ENCODE results near the gene KRTAP4-8. TPM values are rescaled to one million over a fixed set of nuclear protein-coding genes. Genes with fewer than 3 reads are reported as not detected.
"Not testable (repeated sequence)": the region's sequence is repeated elsewhere in the genome, so short reads cannot be mapped to it uniquely, and the experiment has no call there.

Gene KRTAP4-8
- total RNA-seq, 1 donor from 2014 or later: not detected

DNA sequence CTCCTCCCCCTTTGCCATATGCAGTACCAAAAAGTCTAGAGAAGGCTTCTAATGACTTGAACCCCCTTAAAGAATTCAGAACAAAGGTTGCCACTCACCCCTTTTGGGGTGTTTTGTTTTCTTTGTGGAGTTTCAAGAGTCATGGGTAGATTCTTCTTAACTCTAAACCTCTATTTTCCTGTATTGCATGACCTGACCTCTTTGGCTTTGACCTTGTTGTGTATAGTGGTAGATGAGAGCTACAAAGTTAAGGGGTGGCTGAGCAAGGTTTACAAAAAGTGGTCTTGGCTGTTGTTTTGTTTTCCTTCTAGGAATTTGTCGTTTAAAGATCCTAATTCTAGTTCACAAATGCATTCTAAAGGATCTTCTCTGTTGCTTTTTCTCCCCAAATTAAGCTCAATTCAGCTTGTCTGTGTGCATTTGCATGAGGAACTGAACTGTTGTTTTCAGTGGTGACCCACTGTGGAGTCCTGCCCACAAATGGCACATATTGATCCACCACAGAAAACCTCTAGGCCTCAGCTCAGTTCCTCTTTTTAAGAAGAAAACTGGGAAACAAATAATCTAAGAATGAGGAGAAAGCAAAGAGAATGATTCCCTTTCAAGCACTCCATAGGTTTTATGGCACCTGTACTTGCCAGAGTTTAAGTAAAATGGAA, 10.9 kb upstream of the KRTAP4-8 start:
- not testable (repeated sequence) for DNase-seq

DNA sequence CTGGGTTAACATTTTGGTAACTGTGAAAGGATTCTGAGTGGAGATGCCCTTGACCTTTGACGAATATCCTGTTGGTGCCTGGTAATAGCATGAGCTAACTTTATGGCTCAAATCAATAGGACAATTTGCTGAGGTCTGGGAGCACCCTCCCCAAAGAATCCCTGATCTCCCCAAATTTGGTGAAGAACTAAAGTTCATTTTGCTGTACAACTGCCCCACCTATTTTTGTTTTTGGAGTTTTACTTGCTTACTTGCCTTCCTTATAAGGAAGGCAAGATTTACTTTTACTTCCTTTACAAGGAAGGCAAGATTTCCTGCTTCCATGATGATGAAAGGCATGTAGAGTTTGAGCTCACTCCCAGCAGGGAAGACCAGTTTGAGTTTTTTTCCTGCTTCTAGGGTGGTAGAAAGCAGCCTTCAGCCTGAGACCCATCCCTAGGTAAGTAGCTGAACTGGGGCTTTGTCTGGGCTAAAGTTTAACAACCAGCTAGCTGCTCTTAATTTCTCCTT, 10.1 kb upstream of the KRTAP4-8 start:
- DNase-seq: no peak

DNA sequence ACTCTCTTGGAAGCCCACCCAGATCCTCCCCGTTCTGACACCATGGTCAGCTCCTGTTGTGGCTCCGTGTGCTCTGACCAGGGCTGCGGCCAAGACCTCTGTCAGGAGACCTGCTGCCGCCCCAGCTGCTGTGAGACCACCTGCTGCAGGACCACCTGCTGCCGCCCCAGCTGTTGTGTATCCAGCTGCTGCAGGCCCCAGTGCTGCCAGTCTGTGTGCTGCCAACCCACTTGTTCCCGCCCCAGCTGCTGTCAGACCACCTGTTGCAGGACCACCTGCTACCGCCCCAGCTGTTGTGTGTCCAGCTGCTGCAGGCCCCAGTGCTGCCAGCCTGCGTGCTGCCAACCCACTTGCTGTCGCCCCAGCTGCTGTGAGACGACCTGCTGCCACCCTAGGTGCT, 7.4 kb upstream of the KRTAP4-8 start, which contains the start of gene KRTAP4-9:
KRTAP4-9 (plus strand) TSS at position 43 of the 400 bp plus-strand sequence; CDS start at position 43, 0 bp downstream.
- DNase-seq: not testable (repeated sequence)

DNA sequence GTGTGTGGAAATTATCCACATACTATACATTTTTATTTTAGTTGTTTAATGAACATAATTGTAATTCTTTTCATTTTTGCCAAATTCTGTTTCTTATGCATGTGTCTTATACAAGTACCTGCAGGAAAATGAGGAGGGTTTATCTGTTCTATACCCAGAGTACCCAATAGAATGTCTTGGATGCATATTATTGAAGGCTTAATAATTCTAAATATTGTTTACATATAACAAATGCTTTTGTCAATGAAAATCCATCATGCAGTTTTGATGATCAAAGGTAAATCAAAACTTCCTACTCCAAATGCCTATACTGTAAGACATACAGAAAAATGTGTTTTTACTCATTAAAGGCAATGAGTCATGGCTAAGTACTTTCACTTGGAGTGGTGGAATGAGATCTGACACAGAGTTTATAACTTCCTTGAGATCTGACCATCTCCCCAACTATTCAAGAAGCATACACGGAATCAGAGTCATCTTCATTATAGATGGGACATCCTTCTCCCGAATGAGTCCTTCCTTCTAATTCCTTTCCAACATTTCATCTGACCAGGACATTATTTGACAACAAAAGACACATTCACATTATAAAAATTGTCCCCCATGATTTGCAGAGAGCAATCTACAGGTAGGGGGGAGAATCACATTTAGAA, 6.6 kb upstream of the KRTAP4-8 start:
- not testable (repeated sequence) for DNase-seq

DNA sequence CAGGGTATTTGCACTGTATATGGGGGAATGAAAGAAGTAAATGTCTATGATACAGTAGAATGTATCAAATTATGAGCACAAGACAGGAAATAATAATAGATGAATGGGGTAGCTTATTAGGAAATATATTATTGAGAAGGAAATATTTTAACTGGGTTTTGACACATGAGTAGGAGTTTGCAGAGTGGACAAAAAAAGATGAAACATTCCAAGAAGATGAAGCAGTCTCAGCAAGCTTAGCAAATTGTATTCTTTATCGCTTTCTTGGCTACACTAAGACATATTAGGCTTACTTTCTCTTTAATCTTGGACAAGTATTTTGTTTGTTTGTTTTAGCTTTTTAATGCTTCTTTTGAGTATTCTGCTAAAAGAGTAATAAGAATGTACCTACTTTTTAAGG, 6.0 kb upstream of the KRTAP4-8 start:
- no peak for DNase-seq

DNA sequence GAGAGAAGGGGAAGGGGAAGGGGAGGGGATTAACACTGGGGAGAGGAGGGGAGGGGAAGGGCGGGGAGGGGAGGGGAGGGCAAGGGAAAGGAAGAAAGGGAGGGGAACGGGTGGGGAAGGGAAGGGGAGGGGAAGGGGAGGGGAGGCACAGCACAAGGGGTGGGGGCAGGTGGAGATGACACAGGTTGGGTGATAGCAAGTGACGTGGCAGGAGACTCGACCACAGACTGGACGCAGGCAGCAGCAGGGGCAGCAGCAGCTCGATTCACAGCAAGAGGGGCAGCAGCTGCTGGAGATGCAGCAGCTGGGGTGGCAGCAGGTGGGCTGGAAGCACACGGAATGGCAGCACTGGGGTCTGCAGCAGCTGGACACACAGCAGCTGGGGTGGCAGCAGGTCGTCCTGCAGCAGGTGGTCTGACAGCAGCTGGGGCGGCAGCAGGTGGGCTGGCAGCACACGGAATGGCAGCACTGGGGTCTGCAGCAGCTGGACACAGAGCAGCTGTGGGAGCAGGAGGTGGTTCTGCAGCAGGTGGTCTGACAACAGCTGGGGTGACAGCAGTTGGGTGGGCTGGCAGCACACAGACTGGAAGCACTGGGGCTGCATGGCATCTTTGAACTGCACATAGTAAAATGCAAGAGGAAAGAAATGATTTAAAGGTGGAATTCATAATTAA, 3.8 kb upstream of the KRTAP4-8 start, which contains the start of gene KRTAP4-16:
KRTAP4-16 (minus strand) TSS at position 624 of the 674 bp plus-strand sequence; CDS start at position 624, 0 bp downstream.
- no peak for DNase-seq

DNA sequence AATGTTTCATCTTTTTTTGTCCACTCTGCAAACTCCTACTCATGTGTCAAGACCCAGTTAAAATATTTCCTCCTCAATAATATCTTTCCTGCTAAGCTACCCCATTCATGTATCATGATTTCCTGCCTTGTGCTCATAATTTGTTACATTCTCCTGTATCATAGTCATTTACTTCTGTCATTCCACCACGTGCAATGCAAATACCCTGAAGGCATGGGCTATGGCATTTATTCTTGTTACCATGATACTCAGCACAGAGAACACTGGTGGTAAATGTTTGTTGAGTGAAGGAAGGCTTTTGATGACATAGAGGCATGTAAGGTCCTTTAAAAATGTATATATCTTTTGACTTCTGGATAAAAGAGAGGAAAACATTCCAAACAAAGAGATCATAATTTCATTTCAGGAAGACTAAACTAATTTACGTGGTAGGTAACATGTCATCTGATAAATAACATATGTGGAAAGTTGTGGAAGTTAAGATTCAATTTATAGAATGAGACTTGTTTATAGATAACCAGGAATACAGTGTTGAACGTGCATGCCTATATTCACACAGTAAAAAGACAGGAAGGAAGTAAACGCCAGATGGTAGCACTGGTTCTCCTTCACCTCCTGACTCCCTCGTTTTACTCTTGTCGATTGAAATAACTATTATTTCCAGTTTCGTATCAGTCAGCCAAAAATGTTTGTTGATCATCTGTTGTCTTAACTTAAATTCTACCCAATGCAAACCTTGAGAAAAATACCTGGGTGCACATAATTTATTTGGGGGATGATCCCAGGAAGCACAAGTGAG, 1.9 kb upstream of the KRTAP4-8 start:
- peak; percentile 41 for DNase-seq

DNA sequence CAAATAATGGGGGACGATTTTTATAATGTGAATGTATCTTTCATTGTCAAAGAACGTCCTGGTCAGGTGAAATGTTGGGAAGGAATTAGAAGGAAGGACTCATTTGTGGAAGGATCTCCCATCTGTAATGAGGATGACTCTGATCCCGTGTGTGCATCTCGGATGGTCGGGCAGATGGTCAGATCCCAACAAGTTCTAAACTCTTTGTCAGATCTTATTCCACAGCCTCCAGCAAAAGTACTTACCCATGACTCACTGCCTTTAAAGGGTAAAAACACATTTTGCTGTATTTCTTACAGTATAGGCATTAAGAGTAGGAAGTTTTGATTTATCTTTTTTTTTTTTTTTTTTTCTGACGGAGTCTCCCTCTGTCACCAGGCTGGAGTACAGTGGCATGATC, 539 bp upstream of the KRTAP4-8 start:
- no peak for DNase-seq

DNA sequence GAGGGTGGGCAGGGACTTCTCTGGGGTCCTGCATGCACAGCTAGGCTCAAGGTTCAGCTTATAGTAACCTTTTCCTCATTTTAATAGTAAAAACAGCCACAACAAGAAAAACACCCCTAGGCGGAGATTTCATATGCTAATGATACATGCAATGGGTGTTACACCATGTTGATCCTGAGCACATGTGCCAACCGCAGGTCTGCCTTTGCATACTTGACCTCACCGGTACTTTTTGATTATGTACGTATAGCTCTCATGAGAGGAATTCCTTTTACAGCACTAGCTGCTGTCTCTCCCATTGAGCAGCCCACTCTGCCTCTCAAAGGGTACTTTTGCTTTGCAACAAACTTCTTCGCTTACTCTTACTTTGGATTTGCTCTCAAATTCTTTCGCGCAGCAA, 1.9 kb downstream of the KRTAP4-8 start:
- DNase-seq: no peak

DNA sequence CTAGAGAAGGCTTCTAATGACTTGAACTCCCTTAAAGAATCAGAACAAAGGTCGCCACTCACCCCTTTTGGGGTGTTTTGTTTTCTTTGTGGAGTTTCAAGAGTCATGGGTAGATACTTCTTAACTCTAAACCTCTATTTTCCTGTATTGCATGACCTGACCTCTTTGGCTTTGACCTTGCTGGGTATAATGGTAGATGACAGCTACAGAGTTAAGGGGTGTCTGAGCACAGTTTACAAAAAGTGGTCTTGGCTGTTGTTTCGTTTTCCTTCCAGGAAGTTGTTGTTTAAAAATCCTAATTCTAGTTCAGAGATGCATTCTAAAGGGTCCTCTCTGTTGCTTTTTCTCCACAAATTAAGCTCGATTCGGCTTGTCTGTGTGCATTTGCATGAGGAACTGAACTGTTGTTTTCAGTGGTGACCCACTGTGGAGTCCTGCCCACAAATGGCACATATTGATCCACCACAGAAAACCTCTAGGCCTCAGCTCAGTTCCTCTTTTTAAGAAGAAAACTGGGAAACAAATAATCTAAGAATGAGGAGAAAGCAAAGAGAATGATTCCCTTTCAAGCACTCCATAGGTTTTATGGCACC, 9.1 kb downstream of the KRTAP4-8 start:
- not testable (repeated sequence) for DNase-seq

DNA sequence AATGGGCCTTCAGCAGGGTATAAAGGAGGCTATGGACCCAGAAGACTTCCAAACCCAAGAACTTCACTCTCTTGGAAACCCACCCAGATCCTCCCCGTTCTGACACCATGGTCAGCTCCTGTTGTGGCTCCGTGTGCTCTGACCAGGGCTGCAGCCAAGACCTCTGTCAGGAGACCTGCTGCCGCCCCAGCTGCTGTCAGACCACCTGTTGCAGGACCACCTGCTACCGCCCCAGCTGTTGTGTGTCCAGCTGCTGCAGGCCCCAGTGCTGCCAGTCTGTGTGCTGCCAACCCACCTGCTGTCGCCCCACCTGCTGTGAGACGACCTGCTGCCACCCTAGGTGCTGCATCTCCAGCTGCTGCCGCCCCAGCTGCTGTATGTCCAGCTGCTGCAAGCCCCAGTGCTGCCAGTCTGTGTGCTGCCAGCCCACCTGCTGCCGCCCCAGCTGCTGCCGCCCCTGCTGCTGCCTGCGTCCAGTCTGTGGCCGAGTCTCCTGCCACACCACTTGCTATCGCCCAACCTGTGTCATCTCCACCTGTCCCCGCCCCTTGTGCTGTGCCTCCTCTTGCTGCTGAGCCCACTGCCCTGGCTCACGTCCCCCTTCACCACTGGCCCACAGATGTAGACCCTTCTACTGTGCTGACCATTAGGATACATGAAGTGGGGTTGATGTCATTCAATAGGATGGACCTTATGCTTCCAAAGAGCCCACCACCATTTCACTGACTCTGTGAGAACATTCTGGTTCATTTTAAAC, 13.7 kb downstream of the KRTAP4-8 start, which contains the start of gene KRTAP4-7:
KRTAP4-7 (plus strand) TSS at position 51 of the 757 bp plus-strand sequence; CDS start at position 108, 57 bp downstream.
- DNase-seq: not testable (repeated sequence)

DNA sequence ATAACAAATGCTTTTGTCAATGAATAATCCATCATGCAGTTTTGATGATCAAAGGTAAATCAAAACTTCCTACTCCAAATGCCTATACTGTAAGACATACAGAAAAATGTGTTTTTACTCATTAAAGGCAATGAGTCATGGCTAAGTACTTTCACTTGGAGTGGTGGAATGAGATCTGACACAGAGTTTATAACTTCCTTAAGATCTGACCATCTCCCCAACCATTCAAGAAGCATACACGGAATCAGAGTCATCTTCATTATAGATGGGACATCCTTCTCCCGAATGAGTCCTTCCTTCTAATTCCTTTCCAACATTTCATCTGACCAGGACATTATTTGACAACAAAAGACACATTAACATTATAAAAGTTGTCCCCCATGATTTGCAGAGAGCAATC, 14.5 kb downstream of the KRTAP4-8 start:
- DNase-seq: not testable (repeated sequence)

DNA sequence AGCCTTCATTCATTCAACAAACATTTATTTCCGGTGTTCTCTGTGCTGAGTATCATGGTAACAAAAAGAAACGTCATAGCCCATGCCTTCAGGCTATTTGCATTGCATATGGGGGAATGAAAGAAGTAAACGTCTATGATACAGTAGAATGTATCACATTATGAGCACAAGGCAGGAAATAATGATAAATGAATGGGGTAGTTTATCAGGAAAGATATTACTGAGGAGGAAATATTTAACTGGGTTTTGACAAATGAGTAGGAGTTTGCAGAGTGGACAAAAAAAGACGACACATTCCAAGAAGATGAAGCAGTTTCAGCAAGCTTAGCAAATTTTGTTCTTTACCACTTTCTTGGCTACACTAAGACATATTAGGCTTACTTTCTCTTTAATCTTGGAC, 15.3 kb downstream of the KRTAP4-8 start:
- no peak for DNase-seq

DNA sequence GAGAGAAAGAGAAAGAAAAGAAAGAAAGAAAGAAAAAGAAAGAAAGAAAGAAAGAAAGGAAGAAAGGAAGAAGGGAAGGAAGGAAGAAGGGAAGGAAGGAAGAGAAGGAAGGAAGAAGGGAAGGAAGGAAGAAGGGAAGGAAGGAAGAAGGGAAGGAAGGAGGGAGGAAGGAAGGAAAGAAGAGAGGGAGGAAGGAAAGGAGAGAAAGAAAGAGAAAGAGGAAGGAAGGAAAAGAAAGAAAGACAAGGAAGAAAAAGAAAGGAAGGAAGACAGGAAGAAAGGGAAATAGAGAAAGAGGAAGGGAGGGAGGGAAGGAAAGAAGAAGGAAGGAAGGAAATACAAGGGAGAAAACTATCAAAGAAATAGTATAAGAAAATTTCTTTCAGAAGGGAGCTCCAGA, 21.2 kb downstream of the KRTAP4-8 start:
- no peak for DNase-seq

DNA sequence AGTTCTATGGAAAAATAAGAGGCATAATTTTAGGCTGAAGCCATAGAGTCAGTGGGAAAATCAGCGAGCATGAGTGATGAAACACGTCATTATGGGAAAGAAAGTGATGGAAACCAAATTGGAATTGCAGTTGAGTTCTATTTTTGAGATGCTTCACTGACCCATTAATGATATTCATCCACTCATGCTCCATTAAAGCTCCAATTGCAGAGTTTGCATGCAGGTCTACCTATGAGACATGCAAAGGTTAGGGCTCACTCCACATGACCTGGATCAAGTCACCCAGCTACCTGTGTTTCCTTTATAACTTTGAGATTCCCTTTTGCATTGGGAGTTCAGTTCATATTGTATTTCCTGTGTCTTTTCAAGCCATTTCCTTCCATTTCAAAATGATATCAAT, 24.3 kb downstream of the KRTAP4-8 start:
- DNase-seq: no peak

DNA sequence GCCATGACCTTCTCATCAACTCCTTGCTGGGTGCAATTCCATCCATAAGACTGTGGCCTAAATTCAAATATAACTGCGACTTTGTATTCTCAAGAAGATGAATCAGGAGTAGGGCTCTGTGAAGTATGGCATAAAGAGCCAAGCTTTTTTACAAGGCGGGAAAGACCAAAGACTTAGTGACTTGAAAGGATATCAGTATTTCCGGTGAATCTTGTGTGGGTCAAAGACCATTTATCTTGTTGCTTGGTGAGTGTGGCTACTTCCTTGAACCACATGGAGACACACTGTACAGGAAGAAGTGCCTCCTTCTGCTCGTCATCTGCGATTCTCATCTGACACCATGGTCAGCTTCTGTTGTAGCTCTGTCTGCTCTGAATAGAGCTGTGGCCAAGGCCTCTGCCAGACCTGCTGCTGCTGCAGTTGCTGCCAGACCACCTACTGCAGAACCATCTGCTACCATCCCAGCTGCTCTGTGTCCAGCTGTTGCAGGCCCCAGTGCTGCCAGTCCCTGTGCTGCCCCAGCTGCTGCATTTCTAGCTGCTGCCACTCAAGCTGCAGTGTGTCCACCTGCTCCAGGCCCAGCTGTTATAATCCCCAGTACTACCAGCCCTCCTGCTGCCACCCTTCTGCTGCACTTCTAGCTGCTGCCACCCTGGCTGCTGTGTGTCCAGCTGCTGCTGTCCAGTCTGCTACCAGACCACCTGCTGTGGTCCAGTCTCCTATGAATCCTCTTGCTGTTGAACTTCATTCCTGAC, 26.2 kb downstream of the KRTAP4-8 start:
- peak; percentile 66 for DNase-seq

DNA sequence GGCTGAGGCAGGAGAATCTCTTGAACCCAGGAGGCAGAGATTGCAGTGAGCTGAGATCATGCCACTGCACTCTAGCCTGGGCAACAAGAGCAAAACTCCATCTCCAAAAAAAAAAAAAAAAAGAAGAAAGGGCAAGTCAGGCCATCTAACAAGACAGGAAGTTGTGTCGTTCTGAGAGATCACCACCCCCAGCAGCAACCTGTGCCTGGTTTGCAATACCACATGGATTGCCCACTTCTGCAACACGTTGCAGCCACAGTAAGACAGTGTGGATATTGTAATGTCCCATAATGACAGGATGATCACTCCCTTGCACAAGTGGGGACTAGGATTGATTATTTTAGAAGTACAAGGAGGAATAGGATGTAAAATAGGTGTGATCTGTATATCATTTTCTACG, 28.9 kb downstream of the KRTAP4-8 start:
- DNase-seq: no peak

DNA sequence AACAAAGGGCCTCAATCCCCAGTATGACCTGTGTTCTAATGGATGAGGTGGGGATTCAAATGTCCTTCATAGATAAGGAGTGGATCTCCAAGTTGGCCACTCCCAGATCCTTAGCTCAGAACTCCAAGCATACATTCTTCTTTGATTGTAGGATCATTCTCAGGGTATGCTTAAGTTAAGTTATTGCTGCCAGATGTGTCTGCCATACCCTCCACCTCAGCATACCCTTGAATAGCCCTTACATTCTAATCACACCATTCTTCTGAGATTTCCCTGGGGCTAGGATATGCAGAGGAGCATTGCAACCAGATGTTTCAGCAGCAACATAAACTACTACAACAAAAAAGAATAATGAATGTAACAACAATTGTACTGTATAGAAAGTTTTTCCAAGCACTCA, 30.7 kb downstream of the KRTAP4-8 start:
- no peak for DNase-seq

DNA sequence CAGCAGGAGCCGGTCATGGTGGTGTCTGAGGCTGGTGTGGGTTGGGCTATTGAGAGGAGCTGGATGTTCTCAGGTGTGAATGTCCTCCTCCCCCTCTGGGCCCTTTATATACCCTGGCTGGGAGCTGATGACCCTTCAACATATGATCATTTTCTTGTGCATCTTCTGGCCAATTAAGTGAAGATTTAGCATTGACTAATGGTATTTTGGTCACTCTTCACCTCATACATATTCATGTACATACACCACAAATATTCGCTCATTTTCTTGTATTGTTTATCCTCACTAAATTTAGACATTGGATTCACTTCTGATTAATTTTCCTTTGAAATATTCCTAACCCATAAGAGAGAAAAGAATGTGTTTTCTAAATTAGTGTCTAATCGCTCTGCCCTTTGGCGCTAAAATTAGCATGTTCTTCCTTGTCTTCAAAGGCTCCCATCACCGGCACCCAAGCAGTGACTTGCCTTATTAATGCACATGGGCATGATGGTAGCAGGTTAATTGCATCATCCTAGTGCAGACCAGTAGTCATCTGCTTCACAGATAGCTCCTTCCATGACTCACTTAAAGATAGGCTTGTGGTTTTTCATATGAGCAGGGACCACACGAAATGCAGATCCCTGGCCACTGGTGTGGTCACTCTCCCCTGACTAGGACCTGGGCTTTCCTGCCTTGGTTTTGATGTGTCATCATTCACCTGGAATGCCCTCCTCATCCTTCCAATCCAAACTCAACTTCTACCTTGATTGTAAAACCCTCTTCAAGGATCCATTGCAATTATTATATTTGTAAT, 31.9 kb downstream of the KRTAP4-8 start, which contains the start of gene KRTAP2-4:
KRTAP2-4 (minus strand) TSS at position 51 of the 796 bp plus-strand sequence; CDS start at position 17, 34 bp downstream.
- DNase-seq: no peak
